Stimulated activated CD4-positive, alpha-beta T cell treated with anti-CD3 and anti-CD28 coated beads, TNF-alpha, amount 100 ng/mL, for 48 hours (primary cell): Measurements from ENCODE around the gene DOK7.

Experiments used
- DNase-seq, 3 donors: peaks; one replicate each; pipeline ENCODE4 v3.0.0-alpha.2; 2020; ENCODE audit warnings: low read depth in 3 of 3

The DOK7 gene

GRCh38 chr4:3487861-3488260, 24.8 kb downstream of the DOK7 start:
- no peak for DNase-seq

- DNase-seq: no peak
Measured at GRCh38 chr4:3488820-3489219, 25.7 kb downstream of the DOK7 start.

- no peak for DNase-seq
Measured at GRCh38 chr4:3489451-3489962, 26.4 kb downstream of the DOK7 start.

- DNase-seq: no peak
Measured at GRCh38 chr4:3491681-3492405, 28.7 kb downstream of the DOK7 start.

GRCh38 chr4:3492741-3493719, 29.9 kb downstream of the DOK7 start:
- no peak for DNase-seq

- no peak for DNase-seq
Measured at GRCh38 chr4:3493720-3494461, 30.8 kb downstream of the DOK7 start.

- DNase-seq: no peak
Measured at GRCh38 chr4:3494462-3494871, 31.4 kb downstream of the DOK7 start.

GRCh38 chr4:3495204-3495975, 32.3 kb downstream of the DOK7 start:
- no peak for DNase-seq

GRCh38 chr4:3496021-3496420, 32.9 kb downstream of the DOK7 start:
- no peak for DNase-seq

- DNase-seq: no peak
Measured at GRCh38 chr4:3497095-3497494, 34.0 kb downstream of the DOK7 start.

- DNase-seq: no peak
Measured at GRCh38 chr4:3497523-3498389, 34.6 kb downstream of the DOK7 start.

- no peak for DNase-seq
Measured at GRCh38 chr4:3498407-3498806, 35.3 kb downstream of the DOK7 start.

- DNase-seq: no peak
Measured at GRCh38 chr4:3498901-3499510, 35.9 kb downstream of the DOK7 start.

- DNase-seq: no peak
Measured at GRCh38 chr4:3499710-3500109, 36.6 kb downstream of the DOK7 start.

GRCh38 chr4:3500111-3500510, 37.0 kb downstream of the DOK7 start:
- DNase-seq: no peak

- DNase-seq: no peak
Measured at GRCh38 chr4:3500634-3501101, 37.6 kb downstream of the DOK7 start.

- DNase-seq: no peak
Measured at GRCh38 chr4:3501126-3501824, 38.2 kb downstream of the DOK7 start.

- DNase-seq: no peak
Measured at GRCh38 chr4:3501825-3502425, 38.8 kb downstream of the DOK7 start.
